NCI-H2107 treated with DMSO at 0.1 percent for 48 hours (cell line): ENCODE data around the gene RAB25.
"Not testable (repeated sequence)": the region's sequence is repeated elsewhere in the genome, so short reads cannot be mapped to it uniquely, and the experiment has no call there.

Source experiments
- DNase-seq: peaks from one replicate; lab custom pipeline; 2025; ENCODE audit not compliant: unreplicated experiment; lab: John Stamatoyannopoulos, UW

The RAB25 gene

GRCh38 chr1:156060937-156061636 lies at the start of gene RAB25:
Gene RAB25 (plus strand): TSS chr1:156061160. CDS start chr1:156061401, 241 bp downstream.
- peak; percentile 95 for DNase-seq

- DNase-seq, result no peak
These were observed 48.7 kb upstream of the RAB25 start for GRCh38 chr1:156012051-156012817.

GRCh38 chr1:156014829-156015228 lies 46.1 kb upstream of the RAB25 start:
- DNase-seq, result no peak

DNA sequence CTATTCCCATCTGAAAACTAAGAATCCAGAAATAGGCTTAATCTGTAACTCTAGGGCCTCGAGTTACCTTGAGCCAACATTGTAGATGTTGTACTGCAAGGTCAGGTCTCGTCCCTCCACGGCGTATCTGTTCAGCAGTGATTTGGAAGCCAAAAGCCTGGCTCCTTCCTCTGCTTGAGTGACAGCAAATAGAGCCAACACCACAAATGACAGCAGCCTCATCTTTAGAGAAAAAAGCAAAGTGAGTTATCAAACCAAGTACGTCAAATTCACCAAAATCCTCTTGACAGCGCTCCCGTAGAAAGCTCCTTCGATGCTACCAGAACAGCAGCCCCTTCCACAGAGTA lies 41.0 kb upstream of the RAB25 start:
- no peak for DNase-seq

- peak; percentile 95 for DNase-seq
These were observed 40.5 kb upstream of the RAB25 start, which contains the start of gene SSR2 for GRCh38 chr1:156020293-156021092. Gene SSR2 (minus strand): TSS chr1:156020951. CDS start chr1:156020167, 784 bp downstream.

GRCh38 chr1:156021093-156021428 lies 39.9 kb upstream of the RAB25 start:
- DNase-seq, result no peak

DNA sequence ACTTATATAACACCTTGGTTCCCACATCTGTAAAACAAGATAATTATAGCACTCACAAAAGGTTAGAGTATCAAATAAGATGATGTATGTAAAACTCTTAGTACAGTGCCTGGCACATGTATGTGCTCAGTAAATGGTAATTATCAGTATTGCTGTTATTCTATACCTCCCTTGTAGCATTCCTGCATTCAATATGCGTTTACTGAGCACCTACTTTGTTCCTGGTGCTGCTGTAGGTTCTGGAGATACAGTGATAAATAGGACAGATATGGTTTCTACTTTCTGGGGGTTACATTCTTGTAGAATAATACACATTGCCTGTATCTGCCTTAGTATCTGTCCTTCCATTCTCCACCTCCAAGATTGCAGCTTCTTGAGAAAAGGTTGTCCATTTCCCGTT lies 39.0 kb upstream of the RAB25 start:
- DNase-seq, result no peak

GRCh38 chr1:156024801-156025200 lies 36.2 kb upstream of the RAB25 start:
- DNase-seq, result no peak

DNA sequence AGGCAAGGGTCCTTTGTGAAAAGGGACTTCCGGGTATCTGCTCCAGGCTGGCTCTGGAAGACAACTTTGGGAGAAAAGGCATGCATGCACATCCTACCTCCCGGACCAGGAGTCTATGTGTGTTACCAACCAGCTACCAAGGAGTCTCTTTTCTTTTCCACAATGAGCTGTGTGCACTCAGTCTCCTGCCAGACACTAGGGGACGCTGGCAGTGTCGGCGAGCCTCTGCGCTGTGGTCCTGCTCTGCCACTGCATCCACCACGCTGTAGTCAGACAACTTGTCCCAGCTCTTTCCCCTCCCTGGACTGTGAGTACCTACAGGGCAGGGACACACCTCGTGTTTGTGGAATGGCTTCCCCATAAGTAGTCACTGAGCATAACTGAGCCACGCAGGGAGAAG lies 35.1 kb upstream of the RAB25 start:
- DNase-seq, result no peak

GRCh38 chr1:156026588-156026987 lies 34.4 kb upstream of the RAB25 start:
- no peak for DNase-seq

GRCh38 chr1:156033011-156033410 lies 27.9 kb upstream of the RAB25 start:
- no peak for DNase-seq

- DNase-seq, result not testable (repeated sequence)
These were observed 26.0 kb upstream of the RAB25 start for GRCh38 chr1:156034991-156035390.

DNA sequence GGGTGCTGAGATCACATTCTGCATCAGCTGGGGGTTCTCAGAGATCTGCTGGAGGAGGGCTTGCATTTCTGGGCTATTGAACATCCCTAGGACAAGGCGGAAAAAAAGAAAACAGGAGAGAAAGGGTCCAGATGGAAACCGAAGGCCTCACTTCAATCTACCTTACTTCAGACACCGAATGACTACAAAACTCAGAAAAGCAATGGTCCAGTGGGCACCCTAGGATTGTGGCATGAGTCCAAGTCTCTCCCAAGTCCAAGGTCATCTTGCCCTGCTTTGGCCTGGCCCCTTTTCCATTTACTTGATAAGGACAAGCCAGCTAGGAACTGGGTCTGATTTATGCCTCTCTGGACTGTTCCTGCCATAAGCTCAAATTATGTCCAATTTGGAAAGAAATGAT lies 18.1 kb upstream of the RAB25 start:
- no peak for DNase-seq

DNA sequence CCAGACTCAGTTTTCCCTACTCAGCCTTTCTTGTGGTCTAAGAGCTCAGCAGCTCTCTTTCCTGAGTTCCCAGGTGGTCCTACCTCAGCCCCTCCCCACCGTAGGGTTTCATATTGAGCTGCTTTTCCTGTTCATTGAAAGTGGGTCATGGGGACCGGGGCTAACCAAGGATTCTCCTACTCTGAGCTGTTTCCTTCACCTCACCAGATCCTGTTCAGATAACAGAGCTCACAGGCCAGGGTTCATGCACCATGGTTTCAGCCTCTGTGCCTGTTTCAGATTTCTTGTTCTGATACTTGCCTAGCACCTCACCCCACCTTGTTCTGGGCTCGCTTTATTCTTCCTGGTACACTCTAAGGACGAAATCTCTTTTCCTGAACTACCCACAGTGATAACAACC lies 15.9 kb upstream of the RAB25 start:
- no peak for DNase-seq

- no peak for DNase-seq
These were observed 12.2 kb upstream of the RAB25 start for GRCh38 chr1:156048663-156049258.

DNA sequence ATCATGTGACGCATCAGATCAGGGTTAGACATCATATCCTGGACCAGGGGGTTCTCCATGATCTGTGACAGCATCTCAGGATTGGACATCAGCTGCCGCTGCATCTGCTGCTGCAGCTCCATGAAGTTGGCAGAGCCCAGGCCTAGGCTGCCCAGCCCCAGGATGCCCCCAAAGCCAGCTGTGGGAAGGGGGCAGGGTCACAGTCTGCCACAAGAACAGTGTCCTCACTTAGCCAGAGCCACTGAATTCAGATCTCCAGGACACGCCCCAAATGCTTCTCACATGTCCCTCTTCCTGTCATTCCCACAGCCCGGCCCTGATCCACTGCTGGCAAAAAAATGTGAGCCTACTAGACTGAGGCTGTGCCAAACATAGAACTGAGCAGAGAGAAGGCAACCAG lies 10.6 kb upstream of the RAB25 start:
- no peak for DNase-seq

DNA sequence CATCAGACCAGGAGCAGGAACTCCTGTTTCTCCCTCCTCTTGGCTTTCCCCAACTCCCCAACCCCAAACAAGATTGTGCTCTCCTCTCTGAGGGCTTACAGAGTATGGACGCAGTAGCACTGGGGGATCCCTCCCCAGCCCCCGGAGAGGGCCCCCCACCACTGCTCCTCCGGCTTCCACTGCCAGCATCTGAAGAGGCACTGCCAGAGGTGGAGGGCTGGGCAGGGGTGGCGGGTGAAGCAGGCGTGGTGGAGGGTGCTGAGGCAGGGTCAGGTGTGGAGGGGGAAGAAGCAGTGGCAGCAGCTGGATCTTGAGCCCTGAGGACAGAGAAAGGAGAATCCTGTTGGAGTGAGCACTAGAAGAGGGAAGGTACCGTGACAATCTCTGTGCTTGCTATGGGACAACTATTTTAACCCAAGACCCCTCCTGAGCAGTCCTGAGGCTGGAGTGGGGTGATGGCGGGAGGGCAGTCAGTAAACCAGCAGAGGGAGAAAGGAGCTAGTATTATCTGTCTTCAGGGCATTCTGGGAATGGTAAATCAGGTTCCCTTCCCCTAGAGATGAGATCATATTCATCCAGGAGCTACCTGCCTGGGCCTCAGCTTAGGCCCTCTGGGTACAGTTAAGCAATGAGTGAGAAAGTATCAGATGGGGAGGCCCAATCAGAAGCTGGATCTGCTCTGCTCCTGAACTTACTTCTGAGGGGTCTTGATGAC lies 9.8 kb upstream of the RAB25 start:
- DNase-seq, result no peak

GRCh38 chr1:156052862-156053767 lies 7.8 kb upstream of the RAB25 start:
- no peak for DNase-seq

DNA sequence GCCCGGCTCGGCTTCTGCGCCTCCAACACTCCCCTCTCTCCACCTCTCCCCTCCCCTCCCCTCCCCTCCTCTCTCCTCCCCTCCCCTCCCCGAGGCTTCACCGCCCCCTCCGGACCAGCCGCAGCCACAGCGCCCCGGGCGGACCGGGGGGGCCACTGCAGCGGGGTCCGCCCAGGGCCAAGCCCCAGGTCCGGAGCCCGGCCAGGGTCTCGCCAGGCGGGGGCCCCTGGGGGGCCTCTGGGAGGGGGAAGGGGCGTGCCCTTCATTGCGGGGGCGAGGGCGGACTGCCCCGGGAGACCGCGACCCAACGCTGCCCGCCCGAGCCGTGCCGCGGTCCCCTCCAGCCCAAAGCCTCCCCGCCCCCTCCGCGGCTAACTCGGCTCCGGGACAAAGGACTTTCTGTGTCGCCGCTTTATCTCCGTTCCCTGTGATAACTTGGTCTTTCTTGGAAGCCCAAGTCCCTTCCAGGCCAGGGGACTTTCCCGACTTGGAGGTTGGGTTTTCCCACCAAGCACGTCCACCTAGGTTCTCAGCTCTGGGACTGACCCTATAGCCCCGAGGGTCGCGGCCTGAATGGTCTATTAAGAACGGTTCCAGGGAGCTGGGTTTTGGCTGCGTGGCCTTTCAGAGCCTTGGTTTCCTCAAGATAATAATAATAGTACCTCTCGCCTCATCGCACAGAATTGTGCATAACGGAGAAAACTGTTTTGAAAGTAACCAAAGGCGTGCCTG lies 7.0 kb upstream of the RAB25 start, which contains the start of gene UBQLN4:
Gene UBQLN4, minus strand, starts transcription at position 31 of the 732 bp plus-strand sequence. CDS start 97 bp downstream, outside the sequence.
- peak; percentile 83 for DNase-seq
